ENCODE measurements around the gene SMARCB1.

Gene SMARCB1

GRCh38 chr22:23763579-23763945 lies 23.2 kb upstream of the SMARCB1 start:
- H3K27ac ChIP-seq = no peak overlapping the region

GRCh38 chr22:23763954-23764353 lies 22.8 kb upstream of the SMARCB1 start:
- no peak for TF ChIP-seq ZFX (IDR thresholded peaks at IDR 0.05; ENCODE audit: borderline replicate concordance)
- TF ChIP-seq CTCF (IDR thresholded peaks at IDR 0.05) = no peak
- peak overlapping the region; percentile 29; the same call in 1 of the 2 replicates for H3K27ac ChIP-seq

More at GRCh38 chr22:23763579-23763945, 23.2 kb upstream of the SMARCB1 start:
- TF ChIP-seq CTCF (IDR thresholded peaks at IDR 0.05) = no peak
- no peak for TF ChIP-seq ZFX (IDR thresholded peaks at IDR 0.05; ENCODE audit: borderline replicate concordance)

GRCh38 chr22:23764899-23765881 lies 21.6 kb upstream of the SMARCB1 start:
- peak overlapping the region; percentile 29; the same call in 1 of the 2 replicates for H3K27ac ChIP-seq
- TF ChIP-seq CTCF (IDR thresholded peaks at IDR 0.05) = no peak

GRCh38 chr22:23767303-23767672 lies 19.5 kb upstream of the SMARCB1 start:
- TF ChIP-seq ZFX (IDR thresholded peaks at IDR 0.05; ENCODE audit: borderline replicate concordance) (no peak), CTCF (IDR thresholded peaks at IDR 0.05) (no peak)
- peak overlapping the region; percentile 82 for H3K27ac ChIP-seq

GRCh38 chr22:23767673-23768548 lies 18.9 kb upstream of the SMARCB1 start, which contains the start of gene CHCHD10:
Gene CHCHD10, minus strand, starts transcription at chr22:23767972. Its CDS starts 98 bp downstream, at chr22:23767874.
- TF ChIP-seq CTCF (IDR thresholded peaks at IDR 0.05) (peak; percentile 84), ZFX (IDR thresholded peaks at IDR 0.05; ENCODE audit: borderline replicate concordance) (no peak)
- H3K27ac ChIP-seq = peak within 1 kb of the TSS; percentile 82

GRCh38 chr22:23769321-23769965 lies 17.3 kb upstream of the SMARCB1 start:
- H3K27ac ChIP-seq = no peak overlapping the region
- TF ChIP-seq CTCF (IDR thresholded peaks at IDR 0.05) (no peak), ZFX (IDR thresholded peaks at IDR 0.05; ENCODE audit: borderline replicate concordance) (no peak)
